Endothelial cell of umbilical vein (primary cell): Measurements from ENCODE around the gene ACSM5. TPM values are rescaled to one million over a fixed set of nuclear protein-coding genes. Genes with fewer than 3 reads are reported as not detected.

Source experiments
- BruUV-seq: library from RNA; stranded (reverse); fragments of 400-500 nt; replicated peaks from 2 replicates; lab custom pipeline; 2021; lab: Mats Ljungman, UMichigan
- CTCF ChIA-PET: fragments of 300-600, 350-600 bp; sonication (Branson Sonifier 250); formaldehyde crosslinking; loops from one replicate; lab custom pipeline; 2021; ENCODE audit warnings: antibody characterized with exemption, inconsistent platforms; lab: Charles Lee
- POLR2A ChIA-PET: fragments of 300-600, 350-600 bp; sonication (Branson Sonifier 250); formaldehyde crosslinking; loops from one replicate; lab custom pipeline; 2021; ENCODE audit warnings: antibody characterized with exemption, inconsistent platforms; lab: Charles Lee
- DNase-seq: peaks from one replicate; pipeline ENCODE4 v3.0.0-alpha.2; 2011; ENCODE audit warnings: low read depth, low spot score
- FAIRE-seq: peaks from 2 replicates; lab custom pipeline; 2011; peaks lifted over from hg19 to GRCh38; lab: Jason Lieb, UNC
- H2AFZ ChIP-seq: 2 replicates; pipeline ENCODE4 v1.6.0; 2012; ENCODE audit warnings: low read depth, low read length, control low read depth, inconsistent platforms
- H3K27ac ChIP-seq: 2 replicates; pipeline ENCODE4 v1.5.1; 2011; ENCODE audit warnings: low read depth, mild to moderate bottlenecking, control low read depth, low read length, moderate library complexity; ENCODE audit not compliant: insufficient read depth
- H3K27me3 ChIP-seq, 2 experiments: 2 replicates each; pipeline versions ENCODE4 v1.6.0 to v1.6.1; 2011; ENCODE audit warnings: low read length in 2 of 2, mixed read lengths in 1 of 2; ENCODE audit not compliant: control insufficient read depth in 2 of 2, insufficient read depth in 2 of 2
- H3K36me3 ChIP-seq, 2 experiments: 2 replicates in 1 of 2; 3 replicates in 1 of 2; pipeline ENCODE4 v1.5.1; 2011; ENCODE audit warnings: low read length in 2 of 2, mild to moderate bottlenecking in 1 of 2, moderate library complexity in 1 of 2; ENCODE audit not compliant: control insufficient read depth in 2 of 2, insufficient read depth in 2 of 2; ENCODE audit errors: extremely low read depth in 1 of 2
- H3K4me1 ChIP-seq: 3 replicates; pipeline ENCODE4 v1.5.1; 2011; ENCODE audit warnings: mild to moderate bottlenecking, low read length; ENCODE audit not compliant: control insufficient read depth, insufficient read depth; ENCODE audit errors: extremely low read depth
- H3K4me2 ChIP-seq: 2 replicates; pipeline ENCODE4 v1.6.1; 2011; ENCODE audit warnings: low read length, control low read depth, mixed read lengths; ENCODE audit not compliant: insufficient read depth
- H3K4me3 ChIP-seq, 3 experiments: fragments of 200-600 bp in 1 of 3; sonication (generic), shearing (Covaris generic) in 1 of 3; replicated peaks in 1 of 3; 2 replicates each; pipeline ENCODE4 v1.5.1; 2011 to 2016; ENCODE audit warnings: control low read depth in 3 of 3, low read length in 3 of 3, mild to moderate bottlenecking in 2 of 3, inconsistent platforms in 1 of 3, low read depth in 1 of 3, moderate library complexity in 1 of 3; ENCODE audit not compliant: insufficient read depth in 1 of 3
- H3K79me2 ChIP-seq: 2 replicates; pipeline ENCODE4 v1.6.0; 2012; ENCODE audit warnings: low read length, inconsistent platforms; ENCODE audit not compliant: control insufficient read depth, insufficient read depth
- H3K9ac ChIP-seq: replicated peaks from 2 replicates; pipeline ENCODE3; 2011; ENCODE audit warnings: low read length, control low read depth; ENCODE audit not compliant: insufficient read depth; ENCODE audit errors: extremely low read depth
- H3K9me1 ChIP-seq: replicated peaks from 3 replicates; pipeline ENCODE4 v1.6.0; 2011; ENCODE audit warnings: mild to moderate bottlenecking, low read length; ENCODE audit not compliant: control insufficient read depth, insufficient read depth; ENCODE audit errors: extremely low read depth
- H3K9me3 ChIP-seq: replicated peaks from 2 replicates; pipeline ENCODE4 v1.5.1; 2012; ENCODE audit warnings: low read length, inconsistent platforms; ENCODE audit not compliant: control insufficient read depth, insufficient read depth
- H4K20me1 ChIP-seq: replicated peaks from 2 replicates; pipeline ENCODE3; 2011; ENCODE audit warnings: mild to moderate bottlenecking, low read length; ENCODE audit not compliant: control insufficient read depth, insufficient read depth; ENCODE audit errors: extremely low read depth
- CTCF ChIP-seq, 2 donors: IDR thresholded peaks; 1 replicate in 1 of 2; 2 replicates in 1 of 2; pipeline ENCODE4 v1.5.1; 2011; ENCODE audit warnings: low read length in 2 of 2, mild to moderate bottlenecking in 2 of 2, moderate library complexity in 2 of 2, control low read depth in 1 of 2, inconsistent platforms in 1 of 2, low read depth in 1 of 2; ENCODE audit not compliant: insufficient read depth in 1 of 2; ENCODE audit errors: extremely low read depth in 1 of 2
- EZH2 ChIP-seq: IDR thresholded peaks from 2 replicates; pipeline ENCODE4 v1.6.1; 2012; ENCODE audit warnings: borderline replicate concordance, low read depth, mild to moderate bottlenecking, moderate library complexity, low read length, inconsistent platforms; ENCODE audit not compliant: severe bottlenecking
- FOS ChIP-seq: IDR thresholded peaks from 2 replicates; pipeline ENCODE4 v1.6.1; 2011; ENCODE audit warnings: mild to moderate bottlenecking, low read length, moderate library complexity, borderline replicate concordance; ENCODE audit not compliant: insufficient read depth
- GATA2 ChIP-seq: IDR thresholded peaks from 2 replicates; pipeline ENCODE4 v1.7.0; 2011; ENCODE audit warnings: low read depth, mild to moderate bottlenecking, moderate library complexity, mixed read lengths, low read length; ENCODE audit not compliant: insufficient read length, insufficient read depth
- JUN ChIP-seq: IDR thresholded peaks from 2 replicates; pipeline ENCODE4 v1.6.1; 2011; ENCODE audit warnings: borderline replicate concordance, low read depth; ENCODE audit not compliant: insufficient read length, insufficient read depth
- MAX ChIP-seq: IDR thresholded peaks from 2 replicates; pipeline ENCODE4 v1.6.1; 2011; ENCODE audit not compliant: insufficient read depth, insufficient read length
- MYC ChIP-seq: IDR thresholded peaks from one replicate; pipeline ENCODE4 v1.6.1; 2011; ENCODE audit warnings: mild to moderate bottlenecking, low read depth, low read length
- POLR2A ChIP-seq: IDR thresholded peaks from 2 replicates; pipeline ENCODE4 v1.6.1; 2012; ENCODE audit warnings: low read depth, mild to moderate bottlenecking, control low read depth, low read length
- POLR2AphosphoS5 ChIP-seq: IDR thresholded peaks from 2 replicates; pipeline ENCODE4 v1.6.1; 2012; ENCODE audit warnings: low read depth, mild to moderate bottlenecking, control low read depth, low read length, moderate library complexity; ENCODE audit not compliant: insufficient read depth
- dilution Hi-C: fragments of 300-500 bp; cut with MboI; formaldehyde crosslinking; loops from one replicate; pipeline ENCODE4 v1.15.0; 2019; ENCODE audit warnings: low sequenced_read_pairs; ENCODE audit not compliant: extremely low pct_ligation_motif_present
- intact Hi-C: fragments of 100-400 bp; cut with micrococcal nuclease; formaldehyde crosslinking; loops from one replicate; pipeline ENCODE4 v1.10.0; 2022
- polyA plus RNA-seq, 4 experiments: library from polyadenylated mRNA; depleted of rRNA in 3 of 4; stranded (reverse) in 3 of 4; unstranded in 1 of 4; fragments of >200 nt; gene quantifications; 2 replicates each; pipeline versions ENCODE4 v1.2.1 to v1.2.3, GENCODE V29; 2011 to 2012; ENCODE audit warnings: missing spikeins in 1 of 4
- total RNA-seq: library from RNA; stranded (reverse); gene quantifications from 2 replicates; pipeline ENCODE4 v1.2.3, GENCODE V29; 2021

The ACSM5 gene
- total and polyA plus RNA-seq, 2 donors (not counting 3 experiments of a cell fraction or from before 2014, with no cell fraction given) = 0.06 TPM; not detected in 1

- CTCF ChIA-PET = no interaction called here
- dilution Hi-C loops = no loop called here
- no peak overlapping the region for H2AFZ ChIP-seq
- H3K9ac ChIP-seq = no peak overlapping the region
- H3K4me1 ChIP-seq = no peaks in the 10 kb centered on the region
- FAIRE-seq = no peak
- no peaks in the 10 kb centered on the region for H3K36me3 ChIP-seq
- intact Hi-C loops = no loop called here
- no peak overlapping the region for H3K4me3 ChIP-seq
- no peaks in the 10 kb centered on the region for H3K79me2 ChIP-seq
- H3K27me3 ChIP-seq = no peaks in the 10 kb centered on the region
- BruUV-seq = no TSS peak
- H3K9me3 ChIP-seq = no peaks in the 10 kb centered on the region
- no peak for DNase-seq
- no peaks in the 10 kb centered on the region for H3K9me1 ChIP-seq
- no peaks in the 10 kb centered on the region for H4K20me1 ChIP-seq
- H3K27ac ChIP-seq = no peak overlapping the region
- TF ChIP-seq JUN = no peak
- no peak for TF ChIP-seq CTCF (IDR thresholded peaks at IDR 0.05; ENCODE audit: extremely low read depth in 1 of 2, insufficient read depth in 1 of 2, low read depth in 1 of 2, low read length in 2 of 2)
- TF ChIP-seq MAX = no peak
- no peak for TF ChIP-seq FOS
- TF ChIP-seq POLR2A = no peak
- TF ChIP-seq EZH2 = no peak
- TF ChIP-seq GATA2 = no peak
- TF ChIP-seq MYC = no peak
- no peak for TF ChIP-seq POLR2AphosphoS5
- no peak overlapping the region for H3K4me2 ChIP-seq
- POLR2A ChIA-PET = no interaction called here
Observed at GRCh38 chr16:20391045-20391444, 18.3 kb upstream of the ACSM5 start.
